K562 (cell line): ENCODE results near the gene DNAJA1. TPM values are rescaled to one million over a fixed set of nuclear protein-coding genes. Genes with fewer than 3 reads are reported as not detected.

Experiments used
- ATAC-seq: fragments of 200-7000 bp; cut with Tn5 transposase; 3 replicates; pipeline ENCODE4 v1.9.1; 2020; ENCODE audit warnings: moderate library complexity
- BruUV-seq: library from RNA; stranded (reverse); fragments of 400-500 nt; replicated peaks from 2 replicates; lab custom pipeline; 2021; lab: Mats Ljungman, UMichigan
- CTCF ChIA-PET: fragments of 300-600 bp; formaldehyde crosslinking; extraction: SDS; loops from one replicate; lab custom pipeline; 2021; ENCODE audit warnings: low intra/inter-chr PET ratio; lab: Yijun Ruan, JAX
- POLR2A ChIA-PET: fragments of 300-600, 350-650 bp; sonication (Branson Sonifier 250); formaldehyde crosslinking; extraction: SDS; loops from one replicate; lab custom pipeline; 2021; ENCODE audit warnings: antibody characterized with exemption, inconsistent platforms; lab: Yijun Ruan, JAX
- DNase-seq, 4 experiments: peaks; one replicate each; pipeline versions ENCODE4 v3.0.0 to v3.0.0-alpha.2; 2011 to 2018; ENCODE audit warnings: low spot score in 3 of 4, mixed read lengths in 3 of 4; ENCODE audit errors: extremely low read depth in 1 of 4
- FAIRE-seq: peaks from 2 replicates; lab custom pipeline; 2011; peaks lifted over from hg19 to GRCh38; lab: Jason Lieb, UNC
- H2AFZ ChIP-seq: 2 replicates; pipeline ENCODE4 v1.6.0; 2011; ENCODE audit warnings: low read depth, low read length, control low read depth, inconsistent platforms
- H3K27ac ChIP-seq: fragments of 200-600 bp; 3 replicates; pipeline ENCODE4 v1.8.0; 2011; ENCODE audit warnings: low read depth, mild to moderate bottlenecking, control low read depth, inconsistent platforms, low read length, moderate library complexity, mixed read lengths; ENCODE audit errors: extremely low read depth
- H3K27me3 ChIP-seq, 2 experiments: fragments of 300-600 bp in 1 of 2; 2 replicates in 1 of 2; 3 replicates in 1 of 2; pipeline versions ENCODE4 v1.6.0 to v1.8.0; 2011; ENCODE audit warnings: inconsistent platforms in 2 of 2, low read length in 2 of 2, mild to moderate bottlenecking in 1 of 2, mixed read lengths in 1 of 2, moderate library complexity in 1 of 2; ENCODE audit not compliant: control insufficient read depth in 2 of 2, insufficient read depth in 2 of 2
- H3K36me3 ChIP-seq: fragments of 300-600 bp; 3 replicates; pipeline ENCODE4 v1.8.0; 2011; ENCODE audit warnings: mild to moderate bottlenecking, low read length, inconsistent platforms; ENCODE audit not compliant: control insufficient read depth, insufficient read depth
- H3K4me1 ChIP-seq, 2 experiments: fragments of 200-600 bp in 1 of 2; replicated peaks in 1 of 2; 2 replicates in 1 of 2; 3 replicates in 1 of 2; pipeline versions ENCODE4 v1.5.1 to v1.8.0; 2011; ENCODE audit warnings: inconsistent platforms in 2 of 2, low read length in 2 of 2, mild to moderate bottlenecking in 1 of 2, mixed read lengths in 1 of 2, moderate library complexity in 1 of 2; ENCODE audit not compliant: control insufficient read depth in 2 of 2, insufficient read depth in 2 of 2
- H3K4me2 ChIP-seq: 2 replicates; pipeline ENCODE4 v1.6.1; 2011; ENCODE audit warnings: low read length, control low read depth, inconsistent platforms, mixed read lengths; ENCODE audit not compliant: insufficient read depth
- H3K4me3 ChIP-seq: fragments of 200-600 bp; sonication (generic), shearing (Covaris generic); 2 replicates; pipeline ENCODE4 v1.5.1; 2016; ENCODE audit warnings: control low read depth, inconsistent platforms
- H3K79me2 ChIP-seq: fragments of 200-600 bp; 3 replicates; pipeline ENCODE4 v1.8.0; 2011; ENCODE audit warnings: low read length, inconsistent platforms; ENCODE audit not compliant: control insufficient read depth, insufficient read depth
- H3K9ac ChIP-seq, 2 experiments: 2 replicates each; pipeline versions ENCODE4 v1.6.0 to v1.6.1; 2011; ENCODE audit warnings: low read depth in 2 of 2, low read length in 2 of 2, control low read depth in 1 of 2, inconsistent platforms in 1 of 2, mild to moderate bottlenecking in 1 of 2, mixed read lengths in 1 of 2; ENCODE audit not compliant: insufficient read depth in 1 of 2
- H3K9me1 ChIP-seq: one replicate; pipeline ENCODE4 v1.6.0; 2011; ENCODE audit warnings: inconsistent platforms, mild to moderate bottlenecking, low read length, moderate library complexity; ENCODE audit not compliant: control insufficient read depth, insufficient read depth
- H3K9me3 ChIP-seq: replicated peaks from 2 replicates; pipeline ENCODE4 v1.5.1; 2011; ENCODE audit warnings: low read depth, low read length, inconsistent platforms; ENCODE audit not compliant: control insufficient read depth, insufficient read depth
- H4K20me1 ChIP-seq: replicated peaks from 2 replicates; pipeline ENCODE4 v1.6.1; 2011; ENCODE audit warnings: low read length, inconsistent platforms, mixed read lengths; ENCODE audit not compliant: control insufficient read depth, insufficient read depth
- CEBPG ChIP-seq, 3 experiments: fragments of 200-800 bp in 1 of 3; sonication (Bioruptor generic) in 1 of 3; sonication (generic) in 1 of 3; formaldehyde crosslinking in 1 of 3; IDR thresholded peaks in 2 of 3; conservative IDR thresholded peaks in 1 of 3; 2 replicates each; pipeline versions ENCODE4 v1.6.1 to v1.8.0; 2016 to 2022; ENCODE audit warnings: missing compliant biosample characterization in 2 of 3, missing genetic modification characterization in 2 of 3, mild to moderate bottlenecking in 1 of 3, missing genetic modification reagents in 1 of 3
- FOS ChIP-seq: IDR thresholded peaks from 3 replicates; pipeline ENCODE4 v1.6.1; 2011; ENCODE audit not compliant: insufficient read length; ENCODE audit errors: extremely low read depth
- MAFF ChIP-seq: IDR thresholded peaks from 2 replicates; pipeline ENCODE4 v1.6.1; 2012; ENCODE audit warnings: low read length, improper control_type of control experiment
- PHF8 ChIP-seq: fragments of 200-600 bp; sonication (generic); IDR thresholded peaks from 2 replicates; pipeline ENCODE4 v1.6.1; 2012; ENCODE audit warnings: mixed run types, mild to moderate bottlenecking, inconsistent platforms, low read length, moderate library complexity, borderline replicate concordance
- RBM15 ChIP-seq: fragments of 200-400 bp; formaldehyde crosslinking; IDR thresholded peaks from 2 replicates; pipeline ENCODE4 v1.6.1; 2018; ENCODE audit warnings: mild to moderate bottlenecking, low read length, moderate library complexity; ENCODE audit not compliant: insufficient read depth
- SPI1 ChIP-seq: IDR thresholded peaks from 2 replicates; pipeline ENCODE4 v1.6.1; 2011; ENCODE audit warnings: low read depth, low read length, control low read depth, borderline replicate concordance
- ZNF507 ChIP-seq: conservative IDR thresholded peaks from 2 replicates; pipeline ENCODE4 v1.6.1; 2017; ENCODE audit warnings: missing genetic modification characterization, missing compliant biosample characterization
- WGBS: fragments of 100-300 bp; shearing (Covaris generic); methylation state at CpG from one replicate; pipeline ENCODE4 v1.1.6; 2016; ENCODE audit warnings: low coverage, mixed read lengths; ENCODE audit not compliant: insufficient coverage; ENCODE audit errors: missing lambda C conversion rate; 5-methylcytosine and 5-hydroxymethylcytosine counted together
- in situ Hi-C: fragments of 300-500 bp; cut with MboI; formaldehyde crosslinking; loops from 4 replicates; pipeline ENCODE4 v1.15.0; 2018; ENCODE audit warnings: inconsistent platforms, mixed read lengths
- intact Hi-C: fragments of 100-400 bp; cut with micrococcal nuclease; formaldehyde crosslinking; loops from 2 replicates; pipeline ENCODE4 v1.14.2; 2022
- polyA plus RNA-seq, 8 experiments: library from polyadenylated mRNA; depleted of rRNA in 4 of 8; stranded (reverse) in 5 of 8; unstranded in 3 of 8; fragments of >200 nt; fragmentation: Nextera tagmentation in 2 of 8; fragmentation: Illumina TruSeq in 1 of 8; extraction: Ambion mirVana in 2 of 8; extraction: Trizol in 1 of 8; gene quantifications; 2 replicates each; pipeline versions ENCODE4 v1.2.1 to v1.2.3, GENCODE V29; 2011 to 2014; ENCODE audit warnings: inconsistent platforms in 1 of 8, missing spikeins in 1 of 8
- total RNA-seq, 7 experiments: library from RNA; depleted of rRNA in 6 of 7; stranded (reverse); fragments of >200 nt in 6 of 7; fragmentation: Illumina TruSeq in 2 of 7; extraction: Trizol in 2 of 7; gene quantifications; 2 replicates each; pipeline versions ENCODE4 v1.2.1 to v1.2.3, GENCODE V29; 2011 to 2021; ENCODE audit warnings: low replicate concordance in 1 of 7
- TF ChIP-seq, protein P1 (sequence below): sonication (generic); formaldehyde crosslinking; IDR thresholded peaks from 2 replicates; pipeline ENCODE4 v1.8.0; 2022; ENCODE audit warnings: missing genetic modification reagents, mild to moderate bottlenecking, moderate library complexity, borderline replicate concordance

DNAJA1 gene
- total and polyA plus RNA-seq, 9 of the 15 experiments (the other 6 are each of a cell fraction or from before 2014, with no cell fraction given) = 109 to 359 (median 175) TPM

DNA sequence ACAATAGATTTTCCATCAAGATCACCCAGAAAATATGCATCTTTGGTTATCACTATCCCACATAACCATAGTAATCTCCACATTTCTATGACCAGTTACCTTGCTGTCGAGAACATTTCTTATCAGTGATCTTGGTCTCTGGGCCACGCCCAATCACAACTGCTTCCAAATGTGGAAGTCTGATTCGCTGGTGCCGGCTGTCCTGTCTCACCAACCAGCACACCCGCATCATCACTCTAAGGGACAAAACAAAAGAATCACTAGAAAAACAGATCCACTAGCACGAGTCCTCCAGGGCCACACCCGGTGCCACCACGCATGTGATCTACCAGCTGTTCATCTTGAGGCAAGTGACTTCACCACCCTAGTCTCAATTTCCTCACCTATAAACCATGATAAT is 35.4 kb upstream of the DNAJA1 start:
- no TSS peak for BruUV-seq
- FAIRE-seq (peak; percentile 6), DNase-seq (peak; percentile 26 to 66 (median 50)), ATAC-seq (peak; percentile 54)
- H3K79me2 ChIP-seq = peaks cover 37% of the 10 kb centered on the region
- H3K27ac ChIP-seq = no peak overlapping the region
- H3K9me1 ChIP-seq = no peaks in the 10 kb centered on the region
- in situ Hi-C loops = no loop called here
- POLR2A ChIA-PET = no interaction called here
- no peak overlapping the region for H3K4me3 ChIP-seq
- H3K4me1 ChIP-seq = peaks cover 14 to 22% of the 10 kb centered on the region in 2 experiments; a peak in 4 of 5 replicates
- H3K9ac ChIP-seq = no peak overlapping the region
- H2AFZ ChIP-seq = no peak overlapping the region
- peaks cover 64% of the 10 kb centered on the region for H3K36me3 ChIP-seq
- H3K9me3 ChIP-seq = no peaks in the 10 kb centered on the region
- peaks cover 7% of the 10 kb centered on the region; the same call in 1 of the 2 replicates for H4K20me1 ChIP-seq
- no peaks in the 10 kb centered on the region for H3K27me3 ChIP-seq
- no peak overlapping the region for H3K4me2 ChIP-seq
- intact Hi-C loops = loop anchor here (10.0 kb wide), 1 partner anchor 235 kb away; no protein-coding TSS in a partner anchor
- no peak for TF ChIP-seq FOS
- TF ChIP-seq SPI1 = 0 out of 2 replicates have a peak, but pooled peaks have one; percentile 2
- no peak for TF ChIP-seq RBM15
- no peak for TF ChIP-seq PHF8
- no peak for TF ChIP-seq MAFF
- no peak for TF ChIP-seq CEBPG (CRISPR knock-in tag; IDR thresholded peaks at IDR 0.05)
- no peak for TF ChIP-seq CEBPG (tag; conservative IDR thresholded peaks at IDR 0.05 in 1 of 2, IDR thresholded peaks at IDR 0.05 in 1 of 2)
- TF ChIP-seq, protein P1, sequence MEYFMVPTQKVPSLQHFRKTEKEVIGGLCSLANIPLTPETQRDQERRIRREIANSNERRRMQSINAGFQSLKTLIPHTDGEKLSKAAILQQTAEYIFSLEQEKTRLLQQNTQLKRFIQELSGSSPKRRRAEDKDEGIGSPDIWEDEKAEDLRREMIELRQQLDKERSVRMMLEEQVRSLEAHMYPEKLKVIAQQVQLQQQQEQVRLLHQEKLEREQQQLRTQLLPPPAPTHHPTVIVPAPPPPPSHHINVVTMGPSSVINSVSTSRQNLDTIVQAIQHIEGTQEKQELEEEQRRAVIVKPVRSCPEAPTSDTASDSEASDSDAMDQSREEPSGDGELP (CRISPR knock-in tag) = 0 out of 2 replicates have a peak, but pooled peaks have one; percentile 36
- no peak for TF ChIP-seq ZNF507 (tag)
- CTCF ChIA-PET = no interaction called here
- WGBS = 34% methylated on average over 8 of the region's 8 CpGs
